HUES48 (cell line): ENCODE results near the gene MAP2K1.
"Not testable (repeated sequence)": the region's sequence is repeated elsewhere in the genome, so short reads cannot be mapped to it uniquely, and the experiment has no call there.

Experiments used
- H3K27ac ChIP-seq: one replicate; pipeline ENCODE4 v1.7.0; 2013; ENCODE audit warnings: low read depth, low read length, inconsistent platforms
- H3K27me3 ChIP-seq: 2 replicates; pipeline ENCODE4 v1.6.1; 2013; ENCODE audit warnings: mild to moderate bottlenecking, low read length; ENCODE audit not compliant: control insufficient read depth, insufficient read depth
- H3K36me3 ChIP-seq: 2 replicates; pipeline ENCODE4 v1.6.1; 2013; ENCODE audit warnings: low read length; ENCODE audit not compliant: control insufficient read depth, insufficient read depth
- H3K4me1 ChIP-seq: 2 replicates; pipeline ENCODE4 v1.6.1; 2013; ENCODE audit warnings: mild to moderate bottlenecking, low read length; ENCODE audit not compliant: control insufficient read depth, insufficient read depth
- H3K4me3 ChIP-seq: 2 replicates; pipeline ENCODE4 v1.5.1; 2013; ENCODE audit warnings: mild to moderate bottlenecking, low read depth, low read length
- H3K9ac ChIP-seq: 2 replicates; pipeline ENCODE4 v1.6.1; 2013; ENCODE audit warnings: mild to moderate bottlenecking, low read depth, low read length, moderate library complexity
- H3K9me3 ChIP-seq: 2 replicates; pipeline ENCODE4 v1.6.1; 2013; ENCODE audit warnings: low read length; ENCODE audit not compliant: control insufficient read depth, insufficient read depth

Gene MAP2K1

DNA sequence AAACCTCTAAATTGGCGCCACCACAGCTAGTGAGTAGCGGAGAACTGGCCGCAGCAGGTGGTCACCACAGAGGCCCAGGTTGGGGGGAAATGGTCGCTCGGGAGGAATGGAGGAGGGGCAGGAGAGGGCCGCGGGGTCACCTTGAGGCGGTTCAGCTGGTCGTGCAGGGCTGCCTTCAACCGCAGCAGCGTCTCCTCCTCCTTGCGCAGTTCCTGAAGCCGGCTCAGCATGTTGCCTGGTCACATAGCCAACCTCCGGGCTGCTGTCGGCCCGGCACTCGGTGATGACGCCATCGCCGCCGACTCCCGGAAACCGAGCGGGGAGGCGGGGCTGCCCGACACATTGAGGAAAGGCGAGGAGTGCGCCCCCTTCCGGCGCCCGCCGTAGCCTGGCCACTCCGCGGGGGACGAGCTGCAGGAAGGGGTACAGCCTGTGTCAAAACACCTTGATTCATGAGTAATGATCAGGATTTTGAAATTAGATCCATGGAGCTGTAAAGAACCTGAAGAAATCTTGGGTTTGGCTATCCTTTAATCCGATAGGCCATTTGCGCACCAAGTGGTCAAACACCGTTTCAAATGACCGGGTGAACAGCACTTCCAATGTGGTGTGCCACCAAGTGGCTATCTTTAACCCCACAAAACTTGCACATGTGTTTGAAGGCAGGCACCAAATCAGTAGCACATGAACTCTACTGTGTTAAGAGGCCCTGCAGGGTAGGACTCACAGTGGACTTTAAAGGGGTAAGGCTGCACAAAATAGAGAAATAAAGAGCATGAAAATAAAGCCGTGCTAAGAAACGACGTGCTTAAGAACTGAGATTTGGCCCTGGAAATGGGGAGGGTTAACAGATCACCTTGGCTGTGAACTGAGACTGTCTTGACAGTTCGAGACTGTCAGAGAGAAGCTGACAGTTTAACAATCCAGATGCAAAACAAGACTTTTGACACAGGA, 111.1 kb downstream of the MAP2K1 start, which contains the start of gene SNAPC5:
Gene SNAPC5, minus strand, starts transcription at position 261 of the 954 bp plus-strand sequence. Its CDS starts 31 bp downstream, at position 230.
- no peaks in the 10 kb centered on the region for H3K27me3 ChIP-seq
- H3K4me1 ChIP-seq = peaks cover 4% of the 10 kb centered on the region; the same call in 1 of the 2 replicates
- peak within 1 kb of the TSS; percentile 73 for H3K4me3 ChIP-seq
- H3K27ac ChIP-seq = peak within 1 kb of the TSS; percentile 96
- peaks cover 78% of the 10 kb centered on the region for H3K36me3 ChIP-seq
- peak within 1 kb of the TSS; percentile 91 for H3K9ac ChIP-seq
- H3K9me3 ChIP-seq = no peaks in the 10 kb centered on the region

DNA sequence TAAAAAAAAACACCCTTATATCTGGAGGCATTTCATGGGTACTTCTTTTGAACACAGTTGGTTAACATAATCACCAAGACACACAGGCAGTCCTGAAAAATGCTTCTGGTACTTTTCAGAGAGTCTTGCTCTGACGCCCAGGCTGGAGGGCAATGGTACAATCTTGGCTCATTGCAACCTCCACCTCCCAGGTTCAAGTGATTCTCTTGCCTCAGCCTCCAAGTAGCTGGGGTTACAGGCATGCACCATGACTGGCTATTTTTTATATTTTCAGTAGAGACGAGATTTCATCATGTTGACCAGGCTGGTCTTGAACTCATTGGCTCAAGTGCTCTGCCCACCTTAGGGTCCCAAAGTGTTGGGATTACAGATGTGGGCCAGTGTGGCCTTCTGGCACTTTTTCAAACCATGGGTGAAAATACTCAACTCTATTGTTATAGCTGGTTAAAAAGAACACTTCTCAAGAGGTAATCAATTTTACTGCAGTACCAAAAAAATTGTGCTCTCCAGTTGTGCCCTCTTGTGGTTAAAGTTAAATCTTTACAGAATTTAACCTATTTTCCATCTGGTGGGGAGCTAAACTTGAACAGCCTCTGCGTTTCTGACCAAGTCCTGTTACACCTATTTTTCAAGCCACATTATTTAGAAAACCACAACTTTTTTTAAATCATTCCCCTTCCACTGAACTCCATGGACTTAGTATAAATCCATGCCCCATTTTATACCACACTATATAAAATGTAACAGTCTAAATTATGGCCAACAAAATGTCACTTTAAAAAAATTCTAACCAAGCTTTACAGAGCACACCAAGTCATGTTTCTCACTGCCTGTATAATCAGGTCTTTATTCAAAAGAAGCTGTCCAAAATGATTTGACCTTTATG, 112.0 kb downstream of the MAP2K1 start:
- Histone ChIP-seq H3K27ac (peak overlapping the region; percentile 96), H3K36me3 (peaks cover 78% of the 10 kb centered on the region), H3K4me3 (no peak overlapping the region), H3K4me1 (peaks cover 8% of the 10 kb centered on the region; the same call in 1 of the 2 replicates), H3K9ac (no peak overlapping the region), H3K9me3 (no peaks in the 10 kb centered on the region), H3K27me3 (no peaks in the 10 kb centered on the region)

DNA sequence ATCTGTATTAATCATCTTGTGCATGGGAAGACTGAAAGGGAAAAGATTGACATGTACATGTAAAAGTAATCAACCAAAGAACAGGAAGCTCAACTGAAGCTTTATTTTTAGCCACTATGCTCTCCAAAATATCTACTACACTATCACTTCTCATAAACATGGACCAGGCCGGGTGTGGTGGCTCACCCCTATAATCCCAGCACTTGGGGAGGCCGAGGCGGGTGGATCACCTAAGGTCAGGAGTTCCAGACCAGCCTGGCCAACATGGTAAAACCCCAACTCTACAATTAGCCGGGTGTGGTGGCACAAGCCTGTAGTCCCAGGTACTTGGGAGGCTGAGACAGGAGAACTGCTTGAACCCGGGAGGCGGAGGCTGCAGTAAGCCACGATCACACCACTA, 113.6 kb downstream of the MAP2K1 start:
- not testable (repeated sequence) for H3K27me3 ChIP-seq, H3K9me3 ChIP-seq, H3K4me3 ChIP-seq, H3K4me1 ChIP-seq, H3K27ac ChIP-seq, H3K9ac ChIP-seq
- peaks cover 66% of the 10 kb centered on the region for H3K36me3 ChIP-seq

DNA sequence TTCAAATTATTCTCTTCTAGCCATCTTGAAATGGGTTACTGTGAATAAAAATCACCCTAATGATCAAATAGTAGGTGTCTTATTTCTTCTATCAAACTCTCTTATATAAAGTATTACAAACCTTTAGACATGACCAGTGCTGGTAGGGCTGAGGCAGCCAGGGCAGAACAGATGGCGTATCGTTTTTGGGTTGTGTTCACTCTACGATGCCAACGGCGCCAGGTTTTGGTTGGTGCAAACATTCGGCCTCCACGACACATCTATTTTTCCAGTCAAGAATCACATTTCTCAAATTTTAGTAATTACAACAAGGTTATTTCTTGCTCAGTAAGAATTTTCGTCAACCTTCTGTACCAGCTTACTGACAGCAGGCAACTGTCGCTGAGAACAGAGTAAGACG, 115.8 kb downstream of the MAP2K1 start:
- Histone ChIP-seq H3K27me3 (no peaks in the 10 kb centered on the region), H3K27ac (peak overlapping the region; percentile 92), H3K4me3 (peak overlapping the region; percentile 98), H3K36me3 (peaks cover 61% of the 10 kb centered on the region), H3K9ac (peak overlapping the region; percentile 99), H3K9me3 (no peaks in the 10 kb centered on the region), H3K4me1 (peaks cover 12% of the 10 kb centered on the region; the same call in 1 of the 2 replicates)

DNA sequence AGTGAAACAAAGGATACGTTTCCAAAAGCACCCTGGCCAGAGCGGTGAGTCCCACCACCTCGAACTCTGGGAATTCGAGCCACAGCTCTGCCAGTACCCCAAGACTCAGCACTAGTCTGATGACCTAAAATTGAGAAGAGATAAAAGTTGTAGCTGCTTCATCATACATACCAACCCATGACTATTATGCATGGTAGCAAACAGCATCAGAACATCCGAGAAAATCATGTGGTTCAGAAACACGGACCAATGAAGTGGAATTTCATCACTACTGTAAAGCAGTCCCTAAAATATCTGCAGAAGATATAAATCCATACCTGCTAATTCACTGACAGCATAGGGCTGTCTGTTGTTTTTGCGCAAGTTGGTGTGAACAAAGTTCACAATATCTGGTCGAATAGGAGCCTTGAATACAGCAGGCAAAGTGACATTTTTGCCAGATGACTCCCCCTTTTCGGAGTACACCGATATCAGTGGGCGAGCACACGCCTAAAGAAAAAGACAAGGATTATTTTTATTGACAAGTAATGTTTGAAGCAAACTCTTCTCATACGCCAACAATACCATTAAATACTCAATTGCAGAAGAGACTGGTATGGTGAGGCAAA, 116.4 kb downstream of the MAP2K1 start:
- Histone ChIP-seq H3K4me3 (peak overlapping the region; percentile 98), H3K27ac (peak overlapping the region; percentile 92), H3K9ac (peak overlapping the region; percentile 99), H3K4me1 (peaks cover 12% of the 10 kb centered on the region; the same call in 1 of the 2 replicates), H3K36me3 (peaks cover 60% of the 10 kb centered on the region)
- H3K9me3 ChIP-seq, H3K27me3 ChIP-seq: not testable (repeated sequence)

DNA sequence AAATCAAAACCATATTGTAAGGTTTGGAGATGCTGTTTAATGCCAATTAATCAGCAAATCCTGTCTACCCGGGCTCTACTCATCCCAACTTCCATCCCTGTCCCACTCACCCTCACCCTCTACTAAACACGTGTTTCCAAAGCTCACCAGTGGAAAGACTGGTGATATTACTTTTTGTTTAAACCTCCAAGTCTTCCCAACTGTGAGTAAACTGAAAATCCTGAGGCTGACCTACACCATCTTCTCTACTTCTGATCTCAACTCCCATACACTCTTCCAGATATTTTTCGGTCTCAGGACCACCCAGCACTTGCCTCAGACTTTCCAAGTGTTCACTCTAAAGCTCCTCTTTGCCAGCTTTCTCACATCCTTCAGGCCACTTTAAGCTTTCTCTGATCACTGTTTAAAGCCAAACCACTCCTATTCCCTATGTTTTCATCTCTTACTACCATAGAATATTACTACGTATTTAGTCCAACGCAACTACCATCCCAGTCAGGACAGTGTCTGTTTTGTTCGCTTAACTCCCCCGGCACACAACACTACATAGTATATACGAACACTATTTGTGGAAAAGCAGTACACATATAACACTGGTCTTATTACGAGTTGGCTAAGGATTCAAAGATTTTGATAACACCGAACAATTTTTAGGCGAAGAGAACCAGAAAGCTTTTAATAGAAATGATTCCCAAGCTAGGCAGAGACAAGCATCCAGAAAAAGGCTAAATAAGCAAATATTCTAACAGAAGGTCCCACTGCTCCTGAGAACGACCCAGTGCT, 117.3 kb downstream of the MAP2K1 start:
- Histone ChIP-seq H3K4me1 (peaks cover 12% of the 10 kb centered on the region; the same call in 1 of the 2 replicates), H3K9ac (peak overlapping the region; percentile 99), H3K9me3 (no peaks in the 10 kb centered on the region)

DNA sequence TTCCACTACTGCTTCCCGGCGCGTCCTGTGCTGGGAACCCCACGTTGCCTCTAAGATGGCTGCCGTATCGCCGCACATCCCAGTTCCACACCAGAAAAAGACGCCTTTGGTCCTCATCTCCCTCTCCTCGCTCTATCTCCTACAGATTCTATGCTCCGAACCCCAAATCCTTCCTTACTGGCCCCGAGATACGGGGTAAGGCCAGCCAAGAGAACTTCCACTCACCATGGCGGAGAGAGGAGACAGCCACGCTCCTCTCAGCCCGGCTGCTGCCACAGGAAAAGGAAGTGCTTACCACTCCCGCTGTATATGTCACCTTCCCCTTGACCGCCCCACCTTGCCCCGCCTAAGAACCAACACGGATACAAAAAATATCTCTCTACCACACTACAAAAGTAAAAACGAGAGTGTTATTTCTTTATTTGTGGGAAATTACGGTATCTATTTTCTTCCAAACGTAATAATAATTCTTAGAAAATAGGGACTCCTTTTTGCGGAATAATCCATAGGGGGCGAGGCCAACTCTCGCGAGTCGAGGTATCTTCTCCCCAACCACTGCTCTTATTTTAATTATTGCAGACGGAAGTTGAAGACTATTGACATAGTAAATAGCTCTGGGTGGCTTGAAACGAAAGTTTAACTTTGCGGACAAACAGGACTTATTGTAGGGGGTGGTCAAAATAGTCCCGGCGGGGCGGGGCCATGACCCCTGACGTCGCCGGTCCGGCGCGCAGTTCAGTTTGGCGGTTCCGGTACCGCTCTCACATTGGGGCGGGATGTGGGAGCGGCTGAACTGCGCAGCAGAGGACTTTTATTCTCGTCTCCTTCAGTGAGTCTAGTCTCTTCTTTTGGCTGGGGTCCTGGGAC, 118.1 kb downstream of the MAP2K1 start, which contains the start of the genes RPL4 and ZWILCH:
Gene RPL4, minus strand, starts transcription at position 293 of the 867 bp plus-strand sequence. Its CDS starts 65 bp downstream, at position 228.
Gene ZWILCH, plus strand, starts transcription at position 764 of the 867 bp plus-strand sequence. Its CDS starts 13 bp downstream, at position 777.
- H3K4me1 ChIP-seq = peaks cover 12% of the 10 kb centered on the region; the same call in 1 of the 2 replicates
- peaks cover 52% of the 10 kb centered on the region for H3K36me3 ChIP-seq
- H3K27me3 ChIP-seq = no peaks in the 10 kb centered on the region
- peak within 1 kb of the TSS; percentile 98 for H3K4me3 ChIP-seq
- peak within 1 kb of the TSS; percentile 92 for H3K27ac ChIP-seq
- peak within 1 kb of the TSS; percentile 99 for H3K9ac ChIP-seq
- H3K9me3 ChIP-seq = no peaks in the 10 kb centered on the region

More for the DNA sequence above, 117.3 kb downstream of the MAP2K1 start:
- H3K36me3 ChIP-seq = peaks cover 55% of the 10 kb centered on the region
- H3K27ac ChIP-seq = peak overlapping the region; percentile 92
- H3K27me3 ChIP-seq = no peaks in the 10 kb centered on the region
- H3K4me3 ChIP-seq = peak overlapping the region; percentile 98

DNA sequence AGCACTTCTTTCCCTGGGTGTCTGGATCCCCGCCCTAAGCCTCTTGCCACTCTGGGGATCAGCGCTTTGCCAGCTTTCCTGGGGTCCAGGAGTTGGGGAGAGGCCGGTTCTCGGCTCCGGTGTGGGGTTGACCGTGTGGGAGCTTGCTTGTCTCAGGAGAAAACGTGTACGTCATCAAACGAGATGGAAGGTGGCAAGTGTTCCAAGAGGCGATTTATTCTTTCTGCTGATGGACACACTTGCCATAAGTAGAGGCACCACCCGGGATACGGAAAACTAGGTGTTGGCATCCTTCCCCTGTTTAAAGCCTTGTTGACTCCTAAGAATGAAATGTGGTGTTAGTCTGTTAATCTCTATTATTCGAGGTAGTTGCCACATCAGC, 118.7 kb downstream of the MAP2K1 start:
- no peaks in the 10 kb centered on the region for H3K27me3 ChIP-seq
- H3K9me3 ChIP-seq = no peaks in the 10 kb centered on the region
- H3K4me1 ChIP-seq = peaks cover 12% of the 10 kb centered on the region; the same call in 1 of the 2 replicates
- peak overlapping the region; percentile 92 for H3K27ac ChIP-seq
- H3K4me3 ChIP-seq = peak overlapping the region; percentile 98
- H3K9ac ChIP-seq = peak overlapping the region; percentile 99
- H3K36me3 ChIP-seq = peaks cover 49% of the 10 kb centered on the region

DNA sequence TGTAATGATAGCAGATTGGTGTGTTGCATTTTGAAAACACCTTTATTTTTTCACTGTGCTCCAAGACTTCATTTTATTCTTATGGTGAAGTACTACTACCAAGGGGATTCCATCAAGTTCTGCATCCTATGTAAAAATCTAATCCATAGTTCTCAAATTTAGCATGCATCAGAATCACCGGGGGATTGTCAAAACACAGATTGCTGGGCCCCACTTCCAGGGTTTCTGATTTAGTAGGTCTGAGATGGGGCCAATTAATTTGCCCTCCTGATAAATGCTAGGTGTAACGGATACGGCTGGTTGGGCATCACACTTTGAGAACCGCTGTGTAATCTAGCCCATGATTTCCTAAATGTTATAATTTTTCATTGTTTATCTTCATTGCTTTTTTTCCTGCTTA, 119.1 kb downstream of the MAP2K1 start:
- Histone ChIP-seq H3K4me3 (peak overlapping the region; percentile 98), H3K27me3 (no peaks in the 10 kb centered on the region), H3K9me3 (no peaks in the 10 kb centered on the region), H3K27ac (peak overlapping the region; percentile 92), H3K4me1 (peaks cover 12% of the 10 kb centered on the region; the same call in 1 of the 2 replicates), H3K9ac (peak overlapping the region; percentile 99), H3K36me3 (peaks cover 49% of the 10 kb centered on the region)
